MM.1S (cell line): ENCODE data around the gene BBS1.

Source experiments
- DNase-seq: peaks from one replicate; pipeline ENCODE4 v3.0.0-alpha.2; 2015
- H2AFZ ChIP-seq: fragments of 300-600 bp; sonication (generic); 2 replicates; pipeline ENCODE4 v1.6.0; 2016; ENCODE audit warnings: antibody characterized with exemption, low read length
- H3F3A ChIP-seq: fragments of 300-600 bp; sonication (generic); 2 replicates; pipeline ENCODE4 v1.6.1; 2016; ENCODE audit warnings: mild to moderate bottlenecking, antibody characterized with exemption, low read length, moderate library complexity, mixed read lengths; ENCODE audit not compliant: insufficient read depth
- H3K27ac ChIP-seq: fragments of 300-600 bp; sonication (generic); 2 replicates; pipeline ENCODE4 v1.5.1; 2016; ENCODE audit warnings: mild to moderate bottlenecking, low read length
- H3K27me3 ChIP-seq: fragments of 300-600 bp; sonication (generic); replicated peaks from 2 replicates; pipeline ENCODE4 v1.6.0; 2016; ENCODE audit warnings: low read length; ENCODE audit not compliant: insufficient read depth
- H3K36me3 ChIP-seq: fragments of 300-600 bp; sonication (generic); replicated peaks from 2 replicates; pipeline ENCODE4 v1.6.1; 2016; ENCODE audit warnings: mild to moderate bottlenecking, low read length, mixed read lengths; ENCODE audit not compliant: insufficient read depth
- H3K4me1 ChIP-seq: fragments of 300-600 bp; sonication (generic); 2 replicates; pipeline ENCODE4 v1.6.1; 2016; ENCODE audit warnings: low read length, mixed read lengths
- H3K4me2 ChIP-seq: fragments of 300-600 bp; sonication (generic); 2 replicates; pipeline ENCODE4 v1.6.0; 2016; ENCODE audit warnings: low read depth, low read length
- H3K4me3 ChIP-seq: fragments of 300-600 bp; sonication (generic); 2 replicates; pipeline ENCODE4 v1.5.1; 2016; ENCODE audit warnings: low read length, mixed read lengths
- H3K79me2 ChIP-seq: fragments of 300-600 bp; sonication (generic); 2 replicates; pipeline ENCODE4 v1.6.1; 2016; ENCODE audit warnings: mixed run types, low read length, mixed read lengths
- H3K9ac ChIP-seq: fragments of 300-600 bp; sonication (generic); 2 replicates; pipeline ENCODE4 v1.6.1; 2016; ENCODE audit warnings: low read length, mixed read lengths
- H3K9me2 ChIP-seq: fragments of 300-600 bp; sonication (generic); replicated peaks from 2 replicates; pipeline ENCODE4 v1.6.1; 2016; ENCODE audit warnings: mild to moderate bottlenecking, low read length, mixed read lengths; ENCODE audit not compliant: insufficient read depth
- H3K9me3 ChIP-seq: fragments of 300-600 bp; sonication (generic); replicated peaks from 2 replicates; pipeline ENCODE4 v1.6.1; 2016; ENCODE audit warnings: mild to moderate bottlenecking, low read length, mixed read lengths; ENCODE audit not compliant: insufficient read depth
- H4K20me1 ChIP-seq: fragments of 300-600 bp; sonication (generic); 2 replicates; pipeline ENCODE4 v1.6.1; 2016; ENCODE audit warnings: mild to moderate bottlenecking, low read length, moderate library complexity, mixed read lengths; ENCODE audit not compliant: insufficient read depth
- CTCF ChIP-seq: fragments of 300-600 bp; sonication (generic); IDR thresholded peaks from 2 replicates; pipeline ENCODE4 v1.5.1; 2016; ENCODE audit warnings: antibody characterized with exemption, low read length, mixed read lengths
- EZH2 ChIP-seq: fragments of 300-600 bp; sonication (generic); optimal IDR thresholded peaks from 2 replicates; pipeline ENCODE3; 2017; ENCODE audit warnings: low read depth, mild to moderate bottlenecking, antibody characterized with exemption, low read length, mixed read lengths
- EZH2phosphoT487 ChIP-seq: fragments of 300-600 bp; sonication (generic); IDR thresholded peaks from 2 replicates; pipeline ENCODE4 v1.6.1; 2018; ENCODE audit warnings: antibody characterized with exemption, low read length

BBS1 gene

GRCh38 chr11:66564538-66564937 lies 54.1 kb downstream of the BBS1 start:
- Histone ChIP-seq H3K27me3 (peaks cover 85% of the 10 kb centered on the region), H3K4me2 (no peak overlapping the region)

GRCh38 chr11:66564984-66565383 lies 54.5 kb downstream of the BBS1 start:
- no peak overlapping the region for H2AFZ ChIP-seq
- H3K4me2 ChIP-seq: no peak overlapping the region
- DNase-seq: no peak
- H3K4me3 ChIP-seq: no peak overlapping the region
- H3K4me1 ChIP-seq: no peaks in the 10 kb centered on the region
- H3K79me2 ChIP-seq: no peaks in the 10 kb centered on the region
- H4K20me1 ChIP-seq: no peaks in the 10 kb centered on the region
- no peaks in the 10 kb centered on the region for H3K9me3 ChIP-seq
- H3F3A ChIP-seq: no peaks in the 10 kb centered on the region
- TF ChIP-seq CTCF: no peak
- TF ChIP-seq EZH2: no peak
- no peak for TF ChIP-seq EZH2phosphoT487
- no peaks in the 10 kb centered on the region for H3K9me2 ChIP-seq
- peaks cover 85% of the 10 kb centered on the region for H3K27me3 ChIP-seq
- H3K9ac ChIP-seq: no peak overlapping the region
- H3K27ac ChIP-seq: no peak overlapping the region
- no peaks in the 10 kb centered on the region for H3K36me3 ChIP-seq

More at GRCh38 chr11:66564538-66564937, 54.1 kb downstream of the BBS1 start:
- no peak for DNase-seq
- no peaks in the 10 kb centered on the region for H3K4me1 ChIP-seq
- no peaks in the 10 kb centered on the region for H3K9me2 ChIP-seq
- no peak overlapping the region for H3K9ac ChIP-seq
- no peak overlapping the region for H2AFZ ChIP-seq
- H3K27ac ChIP-seq: no peak overlapping the region
- no peaks in the 10 kb centered on the region for H3F3A ChIP-seq
- no peak for TF ChIP-seq EZH2phosphoT487
- TF ChIP-seq EZH2: no peak
- TF ChIP-seq CTCF: no peak
- H3K36me3 ChIP-seq: no peaks in the 10 kb centered on the region
- H3K4me3 ChIP-seq: no peak overlapping the region
- no peaks in the 10 kb centered on the region for H3K79me2 ChIP-seq
- H3K9me3 ChIP-seq: no peaks in the 10 kb centered on the region
- H4K20me1 ChIP-seq: no peaks in the 10 kb centered on the region

- Histone ChIP-seq H2AFZ (no peak overlapping the region), H3K9ac (no peak overlapping the region), H3K4me3 (no peak overlapping the region), H3K9me2 (no peaks in the 10 kb centered on the region), H3K36me3 (no peaks in the 10 kb centered on the region), H3K79me2 (no peaks in the 10 kb centered on the region), H3K27me3 (peaks cover 80% of the 10 kb centered on the region), H4K20me1 (no peaks in the 10 kb centered on the region), H3K27ac (no peak overlapping the region), H3F3A (no peaks in the 10 kb centered on the region), H3K4me1 (no peaks in the 10 kb centered on the region), H3K9me3 (no peaks in the 10 kb centered on the region), H3K4me2 (no peak overlapping the region)
- TF ChIP-seq CTCF (no peak), EZH2phosphoT487 (no peak), EZH2 (no peak)
- DNase-seq: no peak
These were observed 55.8 kb downstream of the BBS1 start for GRCh38 chr11:66566221-66566620.
